ENCODE results near the gene FYN.
"Not testable (repeated sequence)": the region's sequence is repeated elsewhere in the genome, so short reads cannot be mapped to it uniquely, and the experiment has no call there.

The FYN gene

GRCh38 chr6:111692327-111693164, 180.7 kb downstream of the FYN start:
- no peak for DNase-seq

GRCh38 chr6:111691345-111692225, 181.7 kb downstream of the FYN start:
- no peak for DNase-seq

GRCh38 chr6:111689946-111690345, 183.3 kb downstream of the FYN start:
- DNase-seq, result no peak

GRCh38 chr6:111689419-111689818, 183.8 kb downstream of the FYN start:
- no peak for DNase-seq

- no peak for DNase-seq
Observed at GRCh38 chr6:111688331-111688730, 184.9 kb downstream of the FYN start.

GRCh38 chr6:111687652-111688051, 185.6 kb downstream of the FYN start:
- peak; percentile 34 for DNase-seq

- no peak for DNase-seq
Observed at GRCh38 chr6:111686932-111687266, 186.4 kb downstream of the FYN start.

GRCh38 chr6:111686249-111686931, 186.9 kb downstream of the FYN start:
- DNase-seq, result no peak

- DNase-seq, result no peak
Observed at GRCh38 chr6:111685526-111685925, 187.7 kb downstream of the FYN start.

GRCh38 chr6:111685058-111685457, 188.2 kb downstream of the FYN start:
- no peak for DNase-seq

GRCh38 chr6:111683749-111684267, 189.4 kb downstream of the FYN start:
- no peak for DNase-seq

GRCh38 chr6:111683157-111683556, 190.1 kb downstream of the FYN start:
- no peak for DNase-seq

GRCh38 chr6:111681860-111682259, 191.4 kb downstream of the FYN start:
- DNase-seq, result no peak

GRCh38 chr6:111680811-111681609, 192.2 kb downstream of the FYN start:
- DNase-seq, result not testable (repeated sequence)

- DNase-seq, result no peak
Observed at GRCh38 chr6:111680015-111680712, 193.1 kb downstream of the FYN start.

- no peak for DNase-seq
Observed at GRCh38 chr6:111679126-111679858, 194.0 kb downstream of the FYN start.

- no peak for DNase-seq
Observed at GRCh38 chr6:111677249-111677990, 195.8 kb downstream of the FYN start.

GRCh38 chr6:111676383-111676782, 196.9 kb downstream of the FYN start:
- no peak for DNase-seq

GRCh38 chr6:111674883-111675282, 198.4 kb downstream of the FYN start:
- DNase-seq, result no peak

GRCh38 chr6:111674413-111674812, 198.8 kb downstream of the FYN start:
- DNase-seq, result no peak

Measured in hematopoietic multipotent progenitor cell treated with erythropoietin and hydrocortisone succinate and interleukin-3 and kit ligand, for 8 days (in vitro differentiated cells).